ENCODE results near the gene TNS1. TPM values are rescaled to one million over a fixed set of nuclear protein-coding genes. Genes with fewer than 3 reads are reported as not detected.

The TNS1 gene
- total and polyA plus RNA-seq, 10 of the 15 experiments (the other 5 are each of a cell fraction or from before 2014, with no cell fraction given) = 0.05 to 0.44 TPM; not detected in 8

DNA sequence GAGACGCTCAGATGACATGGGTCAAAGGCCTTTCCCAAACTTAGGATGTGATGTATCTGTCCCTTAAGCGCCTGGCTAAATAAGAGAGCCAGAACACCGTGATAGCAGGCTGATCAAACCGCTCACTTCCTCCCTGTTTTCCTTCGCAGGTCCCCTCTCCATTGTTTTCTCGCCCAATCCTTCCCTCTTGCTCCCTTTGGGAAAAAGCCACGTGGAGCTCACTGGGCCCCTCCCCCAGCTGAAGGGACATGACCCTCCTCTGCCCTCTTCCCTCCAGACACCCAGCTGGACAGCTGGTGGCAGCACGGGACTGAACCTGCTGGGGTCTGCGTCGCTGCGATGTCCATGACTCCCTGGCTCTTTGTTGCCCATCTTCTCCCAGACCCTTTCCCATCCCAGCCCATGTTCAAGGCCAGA is 201.7 kb downstream of the TNS1 start (continued):
- TF ChIP-seq PBX3 (IDR thresholded peaks at IDR 0.05; ENCODE audit: insufficient replicate concordance, low read depth, low read length) (no peak), SMAD5 (IDR thresholded peaks at IDR 0.05; ENCODE audit: low read depth) (no peak)
- TF ChIP-seq, protein P1, sequence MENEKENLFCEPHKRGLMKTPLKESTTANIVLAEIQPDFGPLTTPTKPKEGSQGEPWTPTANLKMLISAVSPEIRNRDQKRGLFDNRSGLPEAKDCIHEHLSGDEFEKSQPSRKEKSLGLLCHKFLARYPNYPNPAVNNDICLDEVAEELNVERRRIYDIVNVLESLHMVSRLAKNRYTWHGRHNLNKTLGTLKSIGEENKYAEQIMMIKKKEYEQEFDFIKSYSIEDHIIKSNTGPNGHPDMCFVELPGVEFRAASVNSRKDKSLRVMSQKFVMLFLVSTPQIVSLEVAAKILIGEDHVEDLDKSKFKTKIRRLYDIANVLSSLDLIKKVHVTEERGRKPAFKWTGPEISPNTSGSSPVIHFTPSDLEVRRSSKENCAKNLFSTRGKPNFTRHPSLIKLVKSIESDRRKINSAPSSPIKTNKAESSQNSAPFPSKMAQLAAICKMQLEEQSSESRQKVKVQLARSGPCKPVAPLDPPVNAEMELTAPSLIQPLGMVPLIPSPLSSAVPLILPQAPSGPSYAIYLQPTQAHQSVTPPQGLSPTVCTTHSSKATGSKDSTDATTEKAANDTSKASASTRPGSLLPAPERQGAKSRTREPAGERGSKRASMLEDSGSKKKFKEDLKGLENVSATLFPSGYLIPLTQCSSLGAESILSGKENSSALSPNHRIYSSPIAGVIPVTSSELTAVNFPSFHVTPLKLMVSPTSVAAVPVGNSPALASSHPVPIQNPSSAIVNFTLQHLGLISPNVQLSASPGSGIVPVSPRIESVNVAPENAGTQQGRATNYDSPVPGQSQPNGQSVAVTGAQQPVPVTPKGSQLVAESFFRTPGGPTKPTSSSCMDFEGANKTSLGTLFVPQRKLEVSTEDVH (IDR thresholded peaks at IDR 0.05; ENCODE audit: low read depth, partially characterized antibody) = no peak

DNA sequence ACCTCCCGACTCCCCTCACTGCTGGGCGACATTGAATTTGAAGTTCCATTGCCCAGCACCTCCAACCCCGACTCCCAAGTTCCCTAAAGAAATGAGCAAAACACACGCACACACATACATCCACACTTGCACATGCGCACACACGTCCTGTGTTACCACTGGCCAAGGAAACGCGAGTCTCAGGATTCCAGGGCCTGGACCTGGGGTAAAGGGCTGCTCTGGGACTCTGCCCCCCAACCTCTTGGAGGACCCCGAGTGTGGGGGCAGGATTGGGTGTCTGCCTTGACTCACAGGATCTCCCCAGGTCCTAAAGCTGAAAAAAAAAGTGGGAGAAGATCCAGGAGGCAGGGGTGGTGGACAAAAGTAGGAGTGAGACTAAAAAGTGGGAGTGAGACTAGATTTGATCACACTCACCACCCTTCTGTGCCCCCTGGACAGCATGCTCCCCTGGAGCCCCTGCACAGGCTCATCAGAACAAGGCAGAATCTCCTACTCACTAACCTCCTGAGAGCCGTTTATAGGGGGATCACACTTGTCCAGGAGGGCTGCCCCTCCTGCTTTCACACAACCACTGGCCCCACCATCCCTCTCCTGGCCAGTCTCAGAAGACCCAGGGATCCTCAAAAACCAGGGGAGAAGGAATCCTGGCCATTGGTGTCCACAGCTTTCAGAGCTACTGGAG is 202.2 kb downstream of the TNS1 start:
- H3K27ac ChIP-seq (ENCODE audit: control insufficient read depth, insufficient read depth) = no peak overlapping the region
- POLR2A ChIA-PET = no interaction called here
- no peak overlapping the region for H3K4me2 ChIP-seq (ENCODE audit: control insufficient read depth, insufficient read depth)
- no peaks in the 10 kb centered on the region for H3K79me2 ChIP-seq (ENCODE audit: control insufficient read depth, insufficient read depth, low read length)
- in situ Hi-C loops (cut with MboI) = no loop called here
- no peaks in the 10 kb centered on the region for H3K27me3 ChIP-seq (replicated peaks in 1 of 2; ENCODE audit: control insufficient read depth in 2 of 2, insufficient read depth in 2 of 2, low read length in 1 of 2)
- WGBS (ENCODE audit: insufficient coverage, insufficient replicate concordance, low lambda C conversion rate, missing lambda C conversion rate) = 29% methylated on average over 10 of the region's 10 CpGs
- FAIRE-seq (no peak), DNase-seq (ENCODE audit: low read depth, low spot score) (no peak), ATAC-seq (no peak)
- no peaks in the 10 kb centered on the region for H4K20me1 ChIP-seq (ENCODE audit: control insufficient read depth, insufficient read depth)
- no peaks in the 10 kb centered on the region for H3K36me3 ChIP-seq (ENCODE audit: control insufficient read depth in 2 of 2, insufficient read depth in 2 of 2, low read length in 1 of 2)
- intact Hi-C loops (cut with micrococcal nuclease; ENCODE audit: unreplicated experiment) = no loop called here
- H3K9me3 ChIP-seq (replicated peaks; ENCODE audit: control insufficient read depth, insufficient read depth, low read length) = no peaks in the 10 kb centered on the region
- H3K4me3 ChIP-seq = no peak overlapping the region
- RAD21 ChIA-PET (ENCODE audit: unreplicated experiment) = no interaction called here
- H2AFZ ChIP-seq (ENCODE audit: control insufficient read depth, low read depth, low read length) = no peak overlapping the region
- H3K4me1 ChIP-seq (ENCODE audit: control insufficient read depth, insufficient read depth, low read length) = peaks cover 4% of the 10 kb centered on the region
- H3K9ac ChIP-seq (ENCODE audit: control insufficient read depth, insufficient read depth, low read length) = no peak overlapping the region
- SMC1A ChIA-PET (ENCODE audit: uncharacterized antibody, unreplicated experiment) = interaction anchor here (0.7 kb wide), 1 partner anchor 730 kb away, joined by 3 read pairs; no protein-coding TSS in a partner anchor
- no TSS peak for BruUV-seq (replicated peaks)
- CTCF ChIA-PET = interaction anchor here (2.2 to 3.6 kb wide), 2 partner anchors 11 to 14 kb away, joined by 15 read pairs; no protein-coding TSS in a partner anchor
- TF ChIP-seq ZNF384 (IDR thresholded peaks at IDR 0.05; ENCODE audit: borderline replicate concordance, low read depth, low read length) (no peak), ZBTB4 (CRISPR knock-in tag; IDR thresholded peaks at IDR 0.05) (no peak), SMAD1 (IDR thresholded peaks at IDR 0.05; ENCODE audit: low read depth, partially characterized antibody) (no peak), BACH1 (IDR thresholded peaks at IDR 0.05; ENCODE audit: borderline replicate concordance) (no peak), EGR1 (IDR thresholded peaks at IDR 0.05; ENCODE audit: borderline replicate concordance in 1 of 2, low read depth in 2 of 2, low read length in 2 of 2) (no peak), STAT1 (conservative IDR thresholded peaks at IDR 0.05) (no peak), RAD51 (IDR thresholded peaks at IDR 0.05) (no peak)
